Erythroblast (primary cell): ENCODE data around the gene PBX1.

Source experiments
- GATA1 ChIP-seq: IDR thresholded peaks from 2 replicates; pipeline ENCODE4 v1.6.1; 2011; ENCODE audit warnings: low read depth, mild to moderate bottlenecking, control low read depth, low read length, moderate library complexity
- POLR2A ChIP-seq: IDR thresholded peaks from 2 replicates; pipeline ENCODE4 v1.6.1; 2011; ENCODE audit warnings: mild to moderate bottlenecking, low read length

DNA sequence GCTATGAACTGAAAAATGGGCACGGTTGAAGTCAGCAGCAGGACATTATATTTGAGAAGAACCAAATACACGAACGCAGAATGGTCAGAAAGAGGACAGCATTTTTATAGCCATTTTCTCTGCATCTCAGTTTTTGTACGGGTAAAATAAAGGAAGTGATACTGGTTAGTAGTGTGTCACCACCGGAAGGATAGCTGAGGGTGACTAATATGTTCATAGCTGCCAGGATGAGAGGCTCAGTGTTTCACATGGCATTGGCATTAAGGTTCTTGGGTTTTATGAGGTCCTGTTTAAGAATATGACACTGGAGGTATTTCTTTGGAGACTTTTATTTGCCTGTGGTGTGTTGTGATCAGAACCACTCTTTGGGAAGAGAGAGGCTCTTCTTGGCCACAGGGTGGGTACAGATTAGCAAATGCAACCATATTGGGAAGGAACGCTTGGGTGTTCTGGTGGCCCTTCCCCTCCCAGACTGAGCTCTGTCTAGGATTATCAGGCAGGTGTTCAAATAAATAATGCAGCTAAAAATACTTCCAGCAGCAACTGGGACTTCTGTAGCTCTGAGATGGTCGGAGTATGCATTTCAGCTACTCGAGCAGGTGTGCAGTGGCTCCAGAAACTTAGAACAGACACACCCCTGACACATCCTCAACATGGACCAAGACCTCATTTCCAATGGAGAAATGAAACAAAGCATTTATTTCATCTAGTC is 158.2 kb downstream of the PBX1 start:
- TF ChIP-seq POLR2A (no peak), GATA1 (no peak)
